GM18502 (cell line): ENCODE measurements around the gene RLF.

Source experiments
- ATAC-seq: cut with Tn5 transposase; IDR thresholded peaks from one replicate; pipeline ENCODE4 v1.9.1; 2021; ENCODE audit warnings: mild to moderate bottlenecking; ENCODE audit not compliant: unreplicated experiment, poor library complexity

RLF gene

GRCh38 chr1:40268211-40268610 lies 107.0 kb downstream of the RLF start:
- ATAC-seq: no peak

GRCh38 chr1:40270152-40270834 lies 109.1 kb downstream of the RLF start:
- ATAC-seq: no peak

- ATAC-seq: no peak
Observed at GRCh38 chr1:40272653-40273213, 111.5 kb downstream of the RLF start.

DNA sequence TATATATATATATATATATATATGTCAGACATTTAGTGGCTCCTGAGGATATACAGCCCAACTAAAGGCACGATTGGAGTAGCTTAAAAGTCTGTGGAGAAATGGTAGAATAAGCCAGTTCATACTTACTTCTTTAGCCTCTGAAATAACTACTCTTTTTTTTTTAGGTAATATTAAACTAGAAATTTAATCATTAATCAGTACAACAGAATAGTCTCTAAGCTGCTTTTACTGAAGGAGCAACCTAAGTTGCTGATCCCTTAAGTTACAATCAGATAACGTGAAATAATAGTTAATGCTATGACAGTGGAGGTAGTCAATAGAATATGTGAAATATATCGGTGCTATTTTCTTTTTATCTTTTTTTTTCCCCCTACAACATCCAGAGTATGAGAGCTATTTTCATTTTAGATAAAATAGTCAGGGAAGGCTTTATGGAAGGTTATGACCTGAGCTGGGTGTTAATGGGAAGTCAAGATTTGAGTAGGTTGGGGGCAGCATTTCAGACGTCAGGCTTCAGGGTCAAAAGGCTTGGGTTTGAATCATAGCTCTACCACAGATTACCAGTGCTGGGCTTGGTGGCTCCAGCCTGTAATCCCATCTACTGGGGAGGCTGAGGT lies 112.5 kb downstream of the RLF start:
- ATAC-seq: no peak

DNA sequence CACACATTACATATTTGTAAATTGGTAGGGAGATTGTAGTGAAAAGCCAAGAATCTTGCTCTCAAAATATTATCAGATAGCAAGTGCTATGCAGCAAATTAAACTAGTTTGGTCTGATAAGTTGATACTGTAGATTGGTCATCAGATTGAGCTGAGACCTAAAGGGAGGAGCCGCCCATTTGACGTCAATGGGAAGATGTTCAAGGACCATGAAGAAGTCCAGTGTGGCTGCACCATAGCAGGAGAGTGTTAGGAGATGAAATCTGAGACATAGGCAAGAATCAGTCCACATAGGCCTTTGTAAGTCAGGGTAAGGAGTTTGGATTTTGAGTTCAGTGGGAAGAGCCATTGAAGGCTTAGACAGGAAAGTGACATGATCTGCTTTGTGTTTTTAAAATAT lies 113.1 kb downstream of the RLF start:
- no peak for ATAC-seq

DNA sequence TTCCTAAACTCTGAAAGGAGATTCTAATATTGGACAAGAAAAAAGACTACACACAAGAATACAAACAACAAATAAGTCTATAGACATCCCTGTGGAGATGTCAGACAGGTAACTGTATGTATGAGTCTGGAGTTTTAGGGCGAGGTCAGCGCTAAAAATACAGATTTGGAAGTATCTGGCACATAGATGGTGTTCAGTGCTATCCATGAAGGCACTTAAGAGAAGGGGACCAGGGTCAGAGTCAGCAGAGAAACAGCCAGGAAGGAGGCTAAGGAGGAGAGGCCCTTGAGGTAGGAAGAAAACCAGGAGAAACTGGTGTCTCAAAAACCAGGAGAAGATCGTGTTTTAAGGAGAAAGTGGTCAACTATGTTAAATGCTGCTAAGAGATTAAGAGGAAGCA lies 114.9 kb downstream of the RLF start:
- ATAC-seq: no peak

DNA sequence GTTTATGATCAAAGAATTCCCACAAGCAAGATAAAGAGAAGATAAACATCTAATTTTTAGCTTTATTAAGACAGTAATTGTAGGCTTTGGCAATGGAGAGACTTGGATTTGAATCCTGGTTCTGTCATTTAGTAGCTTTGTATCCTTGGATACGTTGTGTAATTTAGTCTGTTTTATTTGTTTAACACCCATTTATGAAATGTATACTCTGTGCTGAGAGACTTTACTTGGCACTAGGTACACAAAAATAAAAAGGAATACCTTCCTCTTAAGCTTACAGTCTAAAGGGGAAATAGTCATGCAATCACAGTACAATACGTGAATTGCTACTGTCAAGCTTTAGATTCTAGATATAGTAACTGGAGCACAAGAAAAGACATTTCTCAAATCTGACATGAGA lies 120.7 kb downstream of the RLF start:
- no peak for ATAC-seq
